HG03103 (cell line): ENCODE data around the gene NEU2.

Experiments
- ATAC-seq: cut with Tn5 transposase; IDR thresholded peaks from one replicate; pipeline ENCODE4 v1.9.1; 2021; ENCODE audit warnings: low read depth; ENCODE audit not compliant: unreplicated experiment

Gene NEU2

GRCh38 chr2:233032551-233033320 is at the start of gene NEU2:
TSS of gene NEU2 (plus strand) at chr2:233032672. CDS start at chr2:233032672, 0 bp downstream.
- no peak for ATAC-seq

GRCh38 chr2:232982926-232983668 is 49.4 kb upstream of the NEU2 start:
- ATAC-seq: no peak

GRCh38 chr2:232983669-232984140 is 48.8 kb upstream of the NEU2 start:
- ATAC-seq: no peak

GRCh38 chr2:232984451-232985207 is 47.8 kb upstream of the NEU2 start:
- no peak for ATAC-seq

- ATAC-seq: no peak
Observed at GRCh38 chr2:232986155-232986554, 46.3 kb upstream of the NEU2 start.

GRCh38 chr2:232993231-232993821 is 39.1 kb upstream of the NEU2 start:
- no peak for ATAC-seq

GRCh38 chr2:232994446-232994845 is 38.0 kb upstream of the NEU2 start:
- no peak for ATAC-seq

- no peak for ATAC-seq
Observed at GRCh38 chr2:232997749-232998665, 34.5 kb upstream of the NEU2 start.

- no peak for ATAC-seq
Observed at GRCh38 chr2:232998666-232998985, 33.8 kb upstream of the NEU2 start.

- no peak for ATAC-seq
Observed at GRCh38 chr2:232999354-232999753, 33.1 kb upstream of the NEU2 start.

- ATAC-seq: no peak
Observed at GRCh38 chr2:233000886-233001750, 31.4 kb upstream of the NEU2 start.

- ATAC-seq: no peak
Observed at GRCh38 chr2:233002829-233003657, 29.4 kb upstream of the NEU2 start.

- no peak for ATAC-seq
Observed at GRCh38 chr2:233003658-233004555, 28.6 kb upstream of the NEU2 start.

GRCh38 chr2:233005096-233005495 is 27.4 kb upstream of the NEU2 start:
- ATAC-seq: no peak

- no peak for ATAC-seq
Observed at GRCh38 chr2:233006648-233007047, 25.8 kb upstream of the NEU2 start.

GRCh38 chr2:233007270-233007669 is 25.2 kb upstream of the NEU2 start:
- no peak for ATAC-seq

GRCh38 chr2:233007739-233008138 is 24.7 kb upstream of the NEU2 start:
- ATAC-seq: no peak
